ENCODE measurements around the gene P2RX5.

Gene P2RX5

GRCh38 chr17:3667366-3668278 is 28.3 kb downstream of the P2RX5 start:
- Histone ChIP-seq H3K36me3 (no peaks in the 10 kb centered on the region; the same call in 1 of the 2 replicates), H3K27me3 (no peaks in the 10 kb centered on the region)
- TF ChIP-seq CTCF (IDR thresholded peaks at IDR 0.05; ENCODE audit: low read depth, low read length): no peak

GRCh38 chr17:3666516-3666915 is 29.4 kb downstream of the P2RX5 start:
- no peaks in the 10 kb centered on the region; the same call in 1 of the 2 replicates for H3K36me3 ChIP-seq
- H3K9me3 ChIP-seq: no peaks in the 10 kb centered on the region
- no peak for TF ChIP-seq CTCF (IDR thresholded peaks at IDR 0.05; ENCODE audit: low read depth, low read length)
- H3K4me3 ChIP-seq (ENCODE audit: low read depth, low read length): no peak overlapping the region
- DNase-seq: no peak
- no peaks in the 10 kb centered on the region for H3K27me3 ChIP-seq
- no peaks in the 10 kb centered on the region for H3K4me1 ChIP-seq

More at GRCh38 chr17:3667366-3668278, 28.3 kb downstream of the P2RX5 start:
- H3K4me1 ChIP-seq: no peaks in the 10 kb centered on the region
- peak; percentile 68 for DNase-seq
- peak overlapping the region; percentile 64 for H3K4me3 ChIP-seq (ENCODE audit: low read depth, low read length)
- no peaks in the 10 kb centered on the region for H3K9me3 ChIP-seq

- H3K4me3 ChIP-seq (ENCODE audit: low read depth, low read length): no peak overlapping the region
- H3K36me3 ChIP-seq: no peaks in the 10 kb centered on the region; the same call in 1 of the 2 replicates
- no peaks in the 10 kb centered on the region for H3K4me1 ChIP-seq
- no peaks in the 10 kb centered on the region for H3K27me3 ChIP-seq
- DNase-seq: no peak
- TF ChIP-seq CTCF (IDR thresholded peaks at IDR 0.05; ENCODE audit: low read depth, low read length): no peak
- H3K9me3 ChIP-seq: no peaks in the 10 kb centered on the region
These were observed 30.1 kb downstream of the P2RX5 start for GRCh38 chr17:3665834-3666233.

- DNase-seq: no peak
- no peak overlapping the region for H3K4me3 ChIP-seq (ENCODE audit: low read depth, low read length)
- no peaks in the 10 kb centered on the region for H3K27me3 ChIP-seq
- no peaks in the 10 kb centered on the region; the same call in 1 of the 2 replicates for H3K4me1 ChIP-seq
- H3K36me3 ChIP-seq: no peaks in the 10 kb centered on the region
- no peak for TF ChIP-seq CTCF (IDR thresholded peaks at IDR 0.05; ENCODE audit: low read depth, low read length)
- no peaks in the 10 kb centered on the region for H3K9me3 ChIP-seq
These were observed 32.6 kb downstream of the P2RX5 start for GRCh38 chr17:3663102-3664011.

GRCh38 chr17:3660311-3660891 is 35.6 kb downstream of the P2RX5 start:
- Histone ChIP-seq H3K27me3 (no peaks in the 10 kb centered on the region), H3K4me3 (ENCODE audit: low read depth, low read length) (no peak overlapping the region), H3K4me1 (no peaks in the 10 kb centered on the region; the same call in 1 of the 2 replicates), H3K9me3 (no peaks in the 10 kb centered on the region), H3K36me3 (no peaks in the 10 kb centered on the region)
- DNase-seq: no peak
- TF ChIP-seq CTCF (IDR thresholded peaks at IDR 0.05; ENCODE audit: low read depth, low read length): no peak
